SU-DHL-6 (cell line): Measurements from ENCODE around the gene ACRBP.

ENCODE experiments used
- H2AFZ ChIP-seq: fragments of 200-600 bp; sonication (generic); 2 replicates; pipeline ENCODE4 v1.6.1; 2014; ENCODE audit warnings: low read depth, mild to moderate bottlenecking, moderate library complexity, mixed read lengths, antibody characterized with exemption, low read length; ENCODE audit not compliant: severe bottlenecking
- H3F3A ChIP-seq: fragments of 200-600 bp; shearing (Covaris generic); 2 replicates; pipeline ENCODE4 v1.6.0; 2016; ENCODE audit warnings: antibody characterized with exemption, mild to moderate bottlenecking; ENCODE audit not compliant: insufficient read depth
- H3K27ac ChIP-seq: fragments of 200-600 bp; sonication (generic); 2 replicates; pipeline ENCODE4 v1.5.1; 2016; ENCODE audit warnings: low read depth, mild to moderate bottlenecking, low read length, moderate library complexity, mixed read lengths
- H3K27me3 ChIP-seq: fragments of 200-600 bp; sonication (generic), shearing (Covaris generic); 2 replicates; pipeline ENCODE4 v1.6.0; 2014; ENCODE audit warnings: mild to moderate bottlenecking, low read length
- H3K36me3 ChIP-seq: fragments of 200-600 bp; sonication (generic); 2 replicates; pipeline ENCODE4 v1.6.1; 2014; ENCODE audit warnings: mild to moderate bottlenecking, low read length, mixed read lengths
- H3K4me2 ChIP-seq: fragments of 300-600, 200-600 bp; shearing (Covaris generic), sonication (generic); 2 replicates; pipeline ENCODE4 v1.6.0; 2014; ENCODE audit warnings: low read length, low read depth, mild to moderate bottlenecking; ENCODE audit not compliant: poor library complexity, severe bottlenecking
- H3K4me3 ChIP-seq: fragments of 200-600 bp; sonication (generic); 2 replicates; pipeline ENCODE4 v1.5.1; 2014; ENCODE audit warnings: antibody characterized with exemption, low read length, mild to moderate bottlenecking, mixed read lengths; ENCODE audit not compliant: insufficient read depth, poor library complexity, severe bottlenecking
- H3K79me2 ChIP-seq: fragments of 200-600 bp; sonication (generic); 2 replicates; pipeline ENCODE4 v1.6.1; 2014; ENCODE audit warnings: mild to moderate bottlenecking, low read length, moderate library complexity; ENCODE audit not compliant: insufficient read depth
- H3K9ac ChIP-seq: fragments of 200-600 bp; sonication (generic); 2 replicates; pipeline ENCODE4 v1.7.0; 2014; ENCODE audit warnings: mild to moderate bottlenecking, low read length
- H3K9me2 ChIP-seq: fragments of 200-600 bp; sonication (generic); replicated peaks from 2 replicates; pipeline ENCODE4 v1.6.1; 2014; ENCODE audit warnings: low read length; ENCODE audit not compliant: insufficient read depth
- H3K9me3 ChIP-seq: fragments of 200-600 bp; sonication (generic); 2 replicates; pipeline ENCODE4 v1.6.1; 2014; ENCODE audit warnings: low read length, mixed read lengths; ENCODE audit not compliant: insufficient read depth
- H4K20me1 ChIP-seq: fragments of 200-600 bp; sonication (generic); 2 replicates; pipeline ENCODE4 v1.6.1; 2014; ENCODE audit warnings: low read depth, mild to moderate bottlenecking, antibody characterized with exemption, low read length, moderate library complexity, mixed read lengths
- CTCF ChIP-seq: fragments of 200-600 bp; sonication (generic); IDR thresholded peaks from one replicate; pipeline ENCODE4 v1.5.1; 2017; ENCODE audit warnings: antibody characterized with exemption, mild to moderate bottlenecking, low read length, moderate library complexity; ENCODE audit not compliant: insufficient read depth, poor library complexity, severe bottlenecking
- EZH2phosphoT487 ChIP-seq: fragments of 200-600 bp; sonication (generic), shearing (Covaris generic); conservative IDR thresholded peaks from 2 replicates; pipeline ENCODE4 v1.6.1; 2018; ENCODE audit warnings: mild to moderate bottlenecking, antibody characterized with exemption, low read length, moderate library complexity, mixed read lengths

The ACRBP gene

DNA sequence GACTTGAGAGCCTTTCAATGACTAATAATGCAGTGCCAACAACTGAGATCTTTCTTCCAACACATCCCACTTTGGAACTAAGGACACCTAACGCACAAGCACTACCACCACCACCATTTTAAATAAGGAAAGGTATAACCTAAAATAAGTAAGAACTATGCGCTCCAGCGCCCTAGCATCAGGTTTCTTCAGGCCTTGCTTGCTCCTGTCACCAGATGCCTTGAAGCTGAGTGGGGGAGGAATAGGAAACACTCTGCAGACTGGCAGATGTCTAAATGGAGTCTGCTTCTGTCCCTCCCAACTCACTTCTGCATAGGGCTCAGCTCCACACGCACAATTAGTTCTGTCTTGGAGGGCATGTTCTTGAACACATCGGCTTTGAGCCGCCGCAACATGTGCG lies 55.1 kb downstream of the ACRBP start:
- Histone ChIP-seq H2AFZ (no peak overlapping the region), H3K9me2 (no peaks in the 10 kb centered on the region), H3K9me3 (no peaks in the 10 kb centered on the region), H3K4me2 (no peak overlapping the region), H4K20me1 (no peaks in the 10 kb centered on the region), H3K36me3 (peaks cover 47% of the 10 kb centered on the region; the same call in 1 of the 2 replicates), H3F3A (no peaks in the 10 kb centered on the region), H3K27me3 (no peaks in the 10 kb centered on the region), H3K27ac (no peak overlapping the region), H3K9ac (no peak overlapping the region), H3K79me2 (no peaks in the 10 kb centered on the region), H3K4me3 (no peak overlapping the region)
- TF ChIP-seq CTCF (no peak), EZH2phosphoT487 (no peak)
